ENCODE results near the gene WIPI1.
"Not testable (repeated sequence)": the region's sequence is repeated elsewhere in the genome, so short reads cannot be mapped to it uniquely, and the experiment has no call there.

WIPI1 gene, protein sequence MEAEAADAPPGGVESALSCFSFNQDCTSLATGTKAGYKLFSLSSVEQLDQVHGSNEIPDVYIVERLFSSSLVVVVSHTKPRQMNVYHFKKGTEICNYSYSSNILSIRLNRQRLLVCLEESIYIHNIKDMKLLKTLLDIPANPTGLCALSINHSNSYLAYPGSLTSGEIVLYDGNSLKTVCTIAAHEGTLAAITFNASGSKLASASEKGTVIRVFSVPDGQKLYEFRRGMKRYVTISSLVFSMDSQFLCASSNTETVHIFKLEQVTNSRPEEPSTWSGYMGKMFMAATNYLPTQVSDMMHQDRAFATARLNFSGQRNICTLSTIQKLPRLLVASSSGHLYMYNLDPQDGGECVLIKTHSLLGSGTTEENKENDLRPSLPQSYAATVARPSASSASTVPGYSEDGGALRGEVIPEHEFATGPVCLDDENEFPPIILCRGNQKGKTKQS

DNA sequence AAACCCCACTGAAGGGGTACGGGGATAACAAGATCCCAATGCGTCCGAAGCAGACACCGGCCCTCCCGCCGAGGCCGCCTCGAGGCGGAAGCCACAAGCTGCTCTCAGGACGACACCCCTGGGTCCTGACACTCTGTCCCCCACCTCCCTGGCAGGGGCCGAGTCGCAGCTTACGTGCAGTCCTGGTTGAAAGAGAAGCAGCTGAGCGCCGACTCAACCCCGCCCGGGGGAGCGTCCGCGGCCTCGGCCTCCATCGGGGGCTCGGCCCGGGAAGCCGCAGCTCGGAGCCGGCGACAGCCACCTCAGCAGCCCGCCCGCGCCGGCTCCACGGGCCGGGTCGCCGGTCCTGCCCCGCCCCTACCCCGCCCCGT is at the start of gene WIPI1:
TSS of gene WIPI1 (minus strand) at position 329 of the 371 bp plus-strand sequence. CDS start at position 254, 75 bp downstream.
- DNase-seq: no peak

DNA sequence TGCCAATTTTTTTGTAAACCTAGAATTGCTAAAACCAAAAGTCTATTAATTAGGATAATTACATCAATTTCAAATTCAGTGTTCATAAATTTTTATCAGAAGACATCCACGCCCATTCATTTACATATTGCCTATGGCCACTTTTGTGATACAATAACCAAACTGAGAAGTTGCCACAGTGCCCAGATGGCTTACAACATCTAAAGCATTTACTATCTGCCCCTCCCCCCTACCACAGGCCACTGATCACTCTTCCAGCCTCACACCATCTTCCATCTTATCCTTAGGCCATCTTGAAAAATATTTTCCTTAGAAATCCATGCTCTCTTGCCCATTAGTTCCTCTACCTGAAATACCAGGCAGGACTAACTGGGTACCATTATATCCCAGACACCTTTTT is 48.7 kb upstream of the WIPI1 start:
- no peak for DNase-seq

DNA sequence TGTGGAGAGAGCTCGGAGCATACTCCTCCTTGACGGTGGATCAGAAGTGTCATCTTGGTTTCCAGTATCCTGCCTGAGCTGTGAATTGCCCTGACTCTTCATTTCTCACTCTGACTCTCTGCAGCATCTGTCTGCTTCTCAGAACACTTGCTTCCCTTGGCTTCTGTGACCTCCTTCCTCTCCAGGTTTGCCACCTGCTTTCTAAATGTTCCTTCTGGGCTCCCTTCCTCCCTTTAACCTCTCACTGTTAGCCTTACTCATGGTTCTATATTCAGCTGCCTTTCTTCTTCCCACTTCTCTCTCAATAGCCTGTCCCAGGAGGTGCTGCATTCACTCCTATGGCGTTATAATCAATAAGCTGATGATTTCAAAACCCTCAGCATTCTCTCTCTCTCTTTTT is 43.8 kb upstream of the WIPI1 start:
- no peak for DNase-seq

DNA sequence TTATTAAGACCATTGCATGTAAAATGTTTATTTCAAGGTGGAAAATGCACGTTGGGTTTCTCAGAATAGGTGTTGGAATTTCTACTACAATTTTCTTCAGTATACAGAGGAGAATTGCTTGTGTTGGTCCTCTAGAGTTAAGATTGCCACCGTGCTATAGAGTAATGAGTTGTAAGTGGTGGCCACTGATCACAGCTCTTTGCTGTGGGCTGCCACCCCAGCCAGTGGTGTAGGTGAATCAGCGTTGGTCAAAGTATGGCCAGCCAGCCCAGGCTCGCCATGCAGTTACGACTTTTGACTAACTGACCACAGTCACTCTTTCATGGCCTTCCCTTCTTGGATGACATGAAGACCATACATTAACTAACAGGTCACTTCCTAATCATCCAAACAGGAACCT is 42.3 kb upstream of the WIPI1 start:
- DNase-seq: no peak

DNA sequence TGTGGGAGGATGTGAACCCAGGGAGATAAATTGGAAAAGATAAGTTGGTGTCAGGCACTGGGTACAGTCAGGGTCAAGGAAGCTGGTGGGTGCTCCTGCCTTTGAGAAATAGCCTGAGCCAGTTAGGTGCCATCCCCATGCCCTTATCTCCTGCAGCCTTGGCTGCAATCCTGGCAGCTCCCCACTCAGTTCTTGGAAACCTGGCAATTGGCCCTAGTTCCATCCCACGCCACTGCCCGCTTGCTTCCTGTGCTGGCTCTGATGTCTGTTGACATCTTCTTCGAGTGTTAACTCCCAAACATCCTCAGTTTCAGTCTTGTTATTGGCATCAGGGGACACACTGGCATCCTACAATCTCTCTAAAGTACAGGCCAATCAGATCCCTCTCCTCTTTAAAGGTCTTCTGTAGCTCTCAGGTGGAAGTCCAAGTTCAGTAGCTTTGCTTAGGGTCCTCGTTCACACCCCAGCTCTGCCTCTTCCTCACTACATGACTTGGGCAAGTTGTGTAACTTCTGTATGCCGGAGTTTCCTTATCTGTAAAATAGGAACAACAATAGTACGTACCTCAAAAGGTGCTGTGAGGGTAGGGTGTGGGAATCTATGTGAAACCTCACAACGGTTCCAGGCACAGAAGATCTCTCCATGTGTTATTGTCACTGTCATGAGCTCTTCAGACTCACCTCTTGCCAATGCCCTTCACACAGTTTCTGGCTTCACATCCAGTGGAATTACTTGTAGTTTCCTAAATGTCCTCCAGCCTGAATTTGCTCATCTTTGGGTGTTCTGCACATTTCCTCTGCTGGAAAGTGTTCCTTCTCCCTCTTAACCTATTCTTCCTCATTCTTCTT is 41.4 kb upstream of the WIPI1 start:
- DNase-seq: no peak

DNA sequence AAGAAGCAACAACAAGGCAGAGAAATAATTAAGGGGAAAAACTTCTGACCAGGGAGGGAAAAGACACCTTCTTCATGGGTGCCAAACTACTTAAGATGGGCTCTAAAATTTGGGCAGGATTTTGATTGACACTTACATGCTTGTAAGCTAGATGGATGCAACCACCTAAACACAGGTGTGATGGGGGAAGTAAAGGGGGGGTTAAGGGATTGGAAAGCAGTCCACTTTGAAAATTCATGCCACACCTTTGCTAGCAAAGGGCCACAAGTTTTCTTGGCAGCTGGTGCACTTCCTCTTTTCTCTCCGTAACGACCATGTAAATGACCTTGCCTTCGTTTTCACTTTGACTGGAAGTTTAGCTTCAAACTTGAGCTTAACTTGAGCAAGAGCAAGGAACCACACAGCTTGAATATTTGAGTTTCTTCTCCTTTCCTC is 40.6 kb upstream of the WIPI1 start:
- no peak for DNase-seq

DNA sequence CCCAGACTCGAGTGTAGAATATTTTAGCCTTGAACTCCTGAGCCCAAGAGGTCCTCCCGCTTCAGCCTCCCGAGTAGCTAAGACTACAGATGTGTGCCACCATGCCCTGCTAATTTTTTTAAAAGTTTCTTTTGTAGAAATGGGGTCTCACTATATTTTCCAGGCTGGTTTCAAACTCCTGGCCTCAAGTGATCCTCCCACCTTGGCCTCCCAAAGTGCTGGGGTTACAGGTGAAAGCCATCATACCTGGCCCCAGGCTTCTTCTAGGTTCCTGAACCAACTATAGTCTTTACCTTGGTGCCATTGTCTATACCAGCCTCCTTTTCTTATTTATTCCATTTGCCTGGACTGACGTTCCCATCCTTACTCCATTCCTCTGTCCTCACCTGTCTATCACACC is 37.8 kb upstream of the WIPI1 start:
- no peak for DNase-seq

DNA sequence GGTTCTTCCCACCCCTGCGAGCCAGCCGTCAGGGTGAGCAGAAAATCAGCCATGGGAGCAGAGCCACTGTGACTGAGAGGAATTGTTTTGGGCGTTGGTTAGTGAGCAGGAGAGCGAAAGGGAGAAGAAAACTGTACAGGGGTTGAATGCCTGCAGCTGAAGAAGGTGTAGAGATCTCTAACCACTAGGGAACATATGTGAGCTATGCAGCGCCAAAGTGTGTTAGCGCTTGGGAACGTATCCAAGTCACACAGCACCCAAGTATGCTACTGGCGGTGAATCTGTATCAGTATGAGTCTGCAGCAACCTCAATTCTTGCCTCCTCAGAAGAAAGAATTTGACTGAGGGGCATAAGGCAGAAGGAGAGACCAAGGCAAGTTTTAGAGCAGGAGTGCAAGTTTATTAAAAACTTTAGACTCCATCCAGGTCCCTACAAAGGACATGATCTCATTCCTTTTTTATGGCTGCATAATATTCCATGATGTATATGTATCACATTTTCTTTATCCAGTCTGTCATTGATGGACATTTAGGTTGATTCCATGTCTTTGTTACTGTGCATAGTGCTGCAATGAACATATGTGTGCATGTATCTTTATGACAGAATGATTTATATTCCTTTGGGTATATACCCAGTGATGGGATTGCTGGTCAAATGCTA is 35.2 kb upstream of the WIPI1 start:
- not testable (repeated sequence) for DNase-seq

DNA sequence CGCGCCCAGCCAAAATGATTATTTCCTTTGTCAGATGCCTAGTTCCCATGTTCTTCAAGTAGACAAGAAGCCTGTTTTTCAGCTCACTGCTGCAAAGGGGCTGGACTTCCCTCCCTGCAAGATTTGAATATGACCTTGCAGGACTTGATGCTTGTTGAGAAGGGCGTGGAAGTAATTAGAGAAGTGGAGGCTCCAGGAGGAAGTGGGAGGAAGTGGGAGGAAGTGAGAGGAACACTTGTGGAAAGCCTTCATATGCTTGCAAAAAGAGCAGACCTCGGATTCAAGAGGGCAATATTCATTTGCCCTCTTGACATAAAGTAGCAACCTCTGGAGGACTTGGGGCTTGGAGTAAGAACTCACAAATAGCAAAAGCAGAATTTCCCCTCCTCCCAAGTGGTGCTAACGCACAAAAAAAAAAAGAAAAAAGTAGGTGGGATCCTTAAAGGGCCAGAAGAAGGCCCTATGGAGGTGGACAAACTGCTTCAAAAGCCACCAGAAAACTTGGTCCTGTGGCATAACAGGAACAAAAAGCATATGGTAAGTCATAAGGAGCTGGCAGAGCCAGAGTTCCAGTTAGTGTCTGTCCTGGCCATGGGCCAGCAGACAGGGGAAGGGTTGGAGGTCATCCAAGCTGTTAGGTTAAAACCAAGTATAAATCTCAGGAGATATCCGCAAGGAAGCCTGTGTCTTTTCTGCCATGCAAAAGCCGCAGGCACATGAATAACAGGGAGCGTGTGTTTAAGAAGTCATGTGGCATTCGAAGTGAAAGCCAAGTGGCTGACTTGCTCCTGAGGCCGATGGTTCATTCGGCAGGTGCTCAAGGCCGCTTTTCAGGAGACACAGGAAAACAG is 34.3 kb upstream of the WIPI1 start:
- no peak for DNase-seq

DNA sequence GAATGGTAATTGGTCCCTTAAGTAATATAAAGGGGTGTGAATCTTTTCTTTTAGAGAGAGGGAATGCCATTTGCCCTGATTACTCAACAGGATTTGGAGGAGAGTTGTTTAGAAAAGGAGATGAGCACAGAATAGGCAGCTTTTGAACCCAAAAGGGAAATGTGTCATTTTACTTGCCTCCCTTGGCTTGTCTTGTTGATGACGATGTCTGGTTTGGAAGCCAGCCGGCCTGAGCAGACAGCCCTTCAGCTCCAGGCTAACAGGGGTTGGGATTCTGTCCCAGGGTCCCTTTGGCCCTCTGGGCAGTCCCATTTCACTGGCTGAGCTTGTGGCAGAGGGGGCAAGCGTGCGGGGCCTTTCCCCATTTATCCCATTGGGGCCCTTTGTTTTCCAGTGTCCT is 32.6 kb upstream of the WIPI1 start:
- DNase-seq: no peak

DNA sequence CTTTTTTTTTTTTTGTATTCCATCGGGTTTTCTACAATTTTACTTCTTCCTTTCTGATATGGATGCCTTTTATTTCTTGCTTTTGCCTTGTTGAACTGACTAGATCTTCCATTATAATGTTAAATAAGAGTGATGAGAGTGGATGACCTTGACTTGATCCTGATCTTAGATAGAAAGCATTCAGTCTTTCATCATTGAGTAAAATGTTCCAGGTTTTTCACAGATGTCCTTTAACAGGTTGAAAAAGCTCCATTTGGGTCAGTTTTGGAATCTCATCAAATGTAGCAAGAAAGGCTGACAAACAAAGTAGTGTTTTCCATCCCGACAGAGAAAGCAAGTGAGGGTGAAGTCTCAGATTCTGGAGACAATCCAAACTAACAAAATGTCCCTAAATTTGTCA is 27.2 kb upstream of the WIPI1 start:
- no peak for DNase-seq

DNA sequence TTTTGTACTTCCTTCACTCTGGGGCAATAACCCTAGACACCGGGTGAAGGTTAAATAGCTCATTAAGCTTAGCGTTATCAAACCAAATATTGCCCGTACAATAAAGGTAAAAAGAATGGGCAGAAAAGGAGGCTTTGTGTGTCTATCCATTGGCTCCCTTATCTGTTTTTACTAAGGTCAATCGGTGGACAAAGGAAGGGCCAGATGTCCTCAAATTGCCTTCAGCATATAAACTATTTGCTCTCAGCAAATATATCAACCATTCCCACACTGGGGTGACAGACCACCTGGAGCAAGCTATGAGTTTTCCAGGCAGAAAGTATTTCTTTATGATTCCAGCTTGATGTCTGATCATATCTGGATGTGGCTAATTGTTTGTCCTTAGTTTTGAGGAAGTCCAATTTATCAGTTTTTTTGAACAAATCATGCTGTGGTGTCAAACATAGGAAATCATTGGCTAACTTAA is 25.3 kb upstream of the WIPI1 start:
- DNase-seq: no peak

DNA sequence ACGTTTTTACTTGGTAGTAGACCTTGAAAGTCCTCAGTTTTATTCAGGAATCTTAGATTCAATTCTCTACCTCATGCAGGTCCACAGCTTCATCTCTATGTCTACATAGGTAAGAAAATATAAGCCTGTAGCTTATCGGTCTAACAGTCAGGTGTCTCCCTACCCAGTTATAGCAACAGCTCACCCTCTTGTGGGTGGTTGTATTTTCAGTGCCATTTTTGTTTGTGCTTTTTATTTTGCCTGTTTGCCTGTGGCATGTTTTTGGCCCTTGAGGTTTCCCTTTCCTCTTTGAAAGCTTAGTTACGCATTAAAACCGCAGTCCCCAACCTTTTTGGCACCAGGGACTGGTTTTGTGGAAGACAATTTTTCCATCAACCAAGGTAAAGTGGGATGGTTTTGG is 23.6 kb upstream of the WIPI1 start:
- no peak for DNase-seq

DNA sequence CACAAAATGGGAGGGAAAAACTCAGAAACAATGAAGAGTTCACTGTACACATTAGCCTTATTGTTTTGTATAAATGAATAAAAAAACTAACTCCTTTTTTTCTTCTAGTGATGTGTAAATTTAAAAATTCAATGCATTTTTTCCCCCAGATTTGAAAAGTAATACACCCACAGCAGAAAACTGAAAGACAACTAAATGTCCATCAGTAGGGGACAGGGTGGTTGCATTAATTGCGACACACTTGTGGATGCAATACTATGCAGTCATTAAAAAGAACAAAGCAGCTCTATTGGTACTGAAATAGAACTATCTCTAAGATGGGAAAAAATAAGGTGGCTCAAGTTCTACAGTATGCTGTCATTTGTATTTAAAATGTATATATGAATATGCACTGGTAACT is 13.7 kb upstream of the WIPI1 start:
- DNase-seq: no peak

DNA sequence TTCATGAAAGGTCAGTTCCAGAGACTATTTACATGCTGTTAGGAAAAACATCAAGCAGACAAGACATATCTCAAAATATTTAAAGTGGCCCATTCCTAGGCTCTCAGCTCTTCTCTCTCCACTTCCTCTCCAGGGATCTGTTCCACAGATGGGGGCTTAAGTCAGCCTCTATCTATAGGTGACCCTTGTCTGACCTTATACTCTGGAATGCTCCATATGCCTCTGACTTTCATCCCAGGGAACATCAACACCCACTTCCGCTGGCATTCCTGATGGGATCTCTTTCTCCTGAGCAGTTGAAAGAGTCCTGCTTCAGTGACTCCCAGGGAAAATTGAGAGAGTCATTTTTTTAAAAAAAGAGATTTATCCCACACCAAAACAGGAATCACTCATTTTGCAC is 11.5 kb upstream of the WIPI1 start:
- DNase-seq: no peak

DNA sequence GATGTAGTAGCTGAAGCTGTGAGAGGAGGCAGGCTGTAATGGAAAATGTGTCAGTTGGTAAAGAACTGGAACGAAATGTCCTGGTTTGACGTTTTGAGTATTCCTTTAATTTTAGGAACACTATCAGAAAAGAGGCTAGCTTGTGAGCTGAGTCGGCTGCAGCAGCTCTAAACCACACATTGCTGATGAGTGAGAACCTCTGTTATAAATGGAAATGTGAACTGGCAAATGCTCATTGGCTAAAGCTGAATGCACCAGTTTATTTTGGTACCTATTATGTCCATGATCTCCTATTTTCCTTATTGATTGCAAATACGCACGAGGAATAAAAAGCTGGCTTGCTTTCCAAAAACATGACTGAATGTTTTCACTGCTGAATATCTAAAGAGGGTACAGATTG is 11.0 kb upstream of the WIPI1 start:
- no peak for DNase-seq

DNA sequence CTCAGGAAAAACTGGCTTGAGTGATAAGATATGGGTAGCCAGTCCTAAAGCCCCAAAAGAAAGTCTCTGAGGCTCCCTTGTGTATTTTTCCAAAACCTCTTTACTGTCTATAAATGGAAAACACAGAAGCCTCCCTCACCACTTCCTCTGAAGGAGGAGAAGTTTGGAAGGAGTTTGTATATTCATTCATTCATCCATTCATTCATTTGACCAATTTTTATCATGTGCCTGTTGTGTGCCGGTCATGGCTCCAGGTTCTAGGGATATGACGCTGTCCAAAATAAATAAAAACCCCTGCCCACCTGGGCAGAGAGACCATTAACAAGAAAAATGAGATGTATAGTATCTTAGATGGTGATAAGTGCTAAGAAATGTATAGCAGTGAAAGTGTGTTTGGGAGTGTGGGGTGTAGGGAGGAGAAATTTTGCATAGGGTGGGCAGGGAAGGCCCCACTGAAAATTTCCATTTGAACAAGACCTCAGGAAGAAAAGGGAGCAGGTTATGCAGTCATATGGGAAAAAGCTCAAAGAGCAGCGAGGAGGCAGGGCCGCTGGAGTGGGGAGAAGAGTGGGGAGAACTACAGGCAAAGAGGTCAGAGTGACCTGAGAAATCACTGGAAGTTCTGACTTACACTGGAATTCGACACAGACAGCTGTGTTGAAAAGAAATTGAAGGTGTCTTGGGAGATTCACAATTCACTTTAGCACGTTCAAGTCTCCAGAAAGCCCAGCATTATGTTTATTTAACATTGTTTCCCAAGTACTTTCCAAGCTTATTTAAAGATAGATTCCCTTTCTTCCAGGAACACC is 6.1 kb upstream of the WIPI1 start:
- no peak for DNase-seq

DNA sequence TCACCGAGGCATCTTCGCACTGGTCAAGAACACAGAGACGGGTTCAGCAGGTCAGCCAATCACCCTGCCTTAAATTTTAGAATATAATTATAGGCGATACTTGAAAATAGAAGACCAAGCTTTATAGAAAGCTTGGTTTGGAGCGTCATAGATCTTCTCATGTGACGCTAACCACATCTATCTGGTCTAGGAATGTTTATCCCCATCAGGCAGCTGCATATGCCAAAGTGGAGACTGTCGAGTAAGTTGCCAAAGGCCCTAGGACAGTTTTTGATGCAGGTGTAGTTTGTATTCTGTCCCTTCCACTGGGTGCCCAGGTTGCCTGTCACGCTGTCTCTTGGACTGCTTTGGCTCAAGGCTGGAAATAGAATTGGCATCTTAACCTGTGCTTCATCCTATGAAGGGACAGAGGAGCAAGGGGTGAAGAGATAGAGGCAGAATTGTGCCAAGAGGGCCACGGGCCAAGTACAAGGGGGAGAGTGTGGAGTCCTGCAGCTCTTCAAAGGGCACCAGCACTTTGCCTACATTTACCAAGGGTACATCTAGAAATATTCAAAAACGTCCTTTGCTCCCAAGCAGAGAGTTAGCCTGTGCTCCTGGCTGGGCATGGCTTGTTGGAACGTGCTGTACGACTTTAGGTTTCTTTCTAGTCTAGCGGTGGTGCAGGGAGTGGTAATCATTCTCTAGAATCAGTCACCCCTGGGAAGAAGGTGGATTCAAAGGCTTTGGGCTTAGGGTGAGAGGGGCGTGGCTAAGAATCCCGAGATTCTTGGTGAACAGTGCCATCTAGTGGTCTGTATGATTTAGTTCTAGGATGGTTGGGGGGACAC is 5.3 kb upstream of the WIPI1 start:
- no peak for DNase-seq

DNA sequence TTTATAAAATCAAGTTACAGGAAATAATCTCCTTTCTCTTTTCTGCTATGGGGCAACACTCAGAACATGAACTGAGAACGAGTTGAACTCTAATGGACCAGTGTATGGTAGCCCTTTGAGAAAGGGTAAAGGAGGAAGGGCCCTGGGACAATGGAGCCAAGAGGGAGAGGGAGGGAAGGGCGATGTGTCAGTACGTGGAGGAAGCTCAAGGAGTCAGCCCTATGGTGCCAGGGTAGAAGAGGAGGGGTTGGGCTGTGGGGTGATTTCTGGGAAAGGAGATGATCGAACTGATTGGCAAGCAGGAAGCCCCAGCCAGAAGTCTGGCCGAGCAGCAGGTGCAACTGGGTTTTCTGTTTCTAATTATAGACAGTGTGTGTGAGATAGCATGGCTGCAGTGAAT is 4.3 kb upstream of the WIPI1 start:
- no peak for DNase-seq

DNA sequence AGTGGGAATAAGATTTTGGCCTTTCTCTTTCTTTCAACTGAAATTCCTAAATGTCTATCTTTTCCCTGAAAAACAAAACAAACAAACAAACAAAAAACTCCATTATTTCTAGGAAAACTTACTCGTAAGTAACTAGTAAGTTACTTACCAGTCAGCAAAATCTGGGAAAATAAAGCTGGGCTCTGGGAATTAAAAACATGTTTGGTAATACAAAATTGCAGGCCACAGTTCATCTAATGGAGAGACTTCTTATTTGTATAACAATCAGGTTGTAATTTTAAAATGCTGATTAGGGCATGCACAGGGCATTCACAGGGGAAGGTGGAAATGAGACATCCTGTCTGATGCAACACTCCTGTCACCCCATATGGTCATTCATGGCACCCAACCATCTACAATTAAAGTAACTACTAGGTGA is 3.8 kb upstream of the WIPI1 start:
- no peak for DNase-seq

DNA sequence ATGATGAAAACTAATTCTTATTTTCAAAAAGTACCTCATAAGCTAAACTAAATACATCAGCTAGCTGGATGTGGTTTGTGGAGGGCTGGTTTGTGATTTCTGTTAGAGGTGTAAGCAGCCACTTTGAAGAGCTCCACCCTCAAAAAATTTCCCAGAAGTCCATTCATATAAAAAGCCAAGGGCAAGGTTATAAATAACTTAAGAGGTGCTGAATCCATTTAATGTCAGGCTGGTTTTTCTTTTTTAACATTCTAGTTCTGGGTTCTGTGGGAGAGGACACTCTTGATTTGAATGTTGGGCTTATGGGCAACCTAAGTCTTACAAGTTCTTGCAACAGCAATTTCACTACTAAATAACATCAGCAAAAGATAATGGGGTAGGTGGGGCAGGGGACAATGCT is 3.4 kb upstream of the WIPI1 start:
- DNase-seq: no peak
